WTC11 (cell line): Measurements from ENCODE around the gene HTATSF1. TPM values are rescaled to one million over a fixed set of nuclear protein-coding genes. Genes with fewer than 3 reads are reported as not detected.

Experiments used
- ATAC-seq: fragments of 200-7000 bp; cut with Tn5 transposase; 2 replicates; pipeline ENCODE4 v1.10.0; 2021; ENCODE audit warnings: mild to moderate bottlenecking, moderate library complexity
- CTCF ChIA-PET: fragments of 300-600 bp; sonication (Branson Sonifier 250); formaldehyde crosslinking; loops from one replicate; lab custom pipeline; 2021; ENCODE audit warnings: antibody characterized with exemption; lab: Charles Lee
- POLR2A ChIA-PET: fragments of 350-600 bp; sonication (Branson Sonifier 250); formaldehyde crosslinking; loops from one replicate; lab custom pipeline; 2021; ENCODE audit warnings: antibody characterized with exemption; lab: Charles Lee
- DNase-seq: peaks from one replicate; pipeline ENCODE4 v3.0.0; 2021; ENCODE audit warnings: low spot score
- H3K27ac Mint-ChIP-seq: 2 replicates; pipeline ENCODE4 v1.8.0; 2021; ENCODE audit warnings: mixed read lengths
- H3K27me3 Mint-ChIP-seq: 2 replicates; pipeline ENCODE4 v1.8.0; 2021; ENCODE audit warnings: low read depth, mild to moderate bottlenecking, moderate library complexity, mixed read lengths
- H3K36me3 Mint-ChIP-seq: 2 replicates; pipeline ENCODE4 v1.8.0; 2021; ENCODE audit warnings: mixed read lengths
- H3K4me1 Mint-ChIP-seq: 2 replicates; pipeline ENCODE4 v1.8.0; 2022; ENCODE audit warnings: mixed read lengths
- H3K4me3 Mint-ChIP-seq: 2 replicates; pipeline ENCODE4 v1.8.0; 2021; ENCODE audit warnings: mild to moderate bottlenecking, moderate library complexity, mixed read lengths
- H3K9me3 Mint-ChIP-seq: 2 replicates; pipeline ENCODE4 v1.8.0; 2021; ENCODE audit warnings: mixed read lengths
- ATF1 ChIP-seq: sonication (generic); formaldehyde crosslinking; IDR thresholded peaks from 2 replicates; pipeline ENCODE4 v1.8.1; 2023; ENCODE audit warnings: mild to moderate bottlenecking, moderate library complexity, missing genetic modification reagents
- CREB1 ChIP-seq: sonication (generic); formaldehyde crosslinking; IDR thresholded peaks from 2 replicates; pipeline ENCODE4 v1.8.0; 2023; ENCODE audit warnings: mild to moderate bottlenecking, missing genetic modification reagents
- NFYB ChIP-seq: sonication (generic); formaldehyde crosslinking; conservative IDR thresholded peaks from 2 replicates; pipeline ENCODE4 v1.8.0; 2022; ENCODE audit warnings: low read depth, missing genetic modification reagents
- PRRX2 ChIP-seq: fragments of 250-450 bp; sonication (Bioruptor Pico); IDR thresholded peaks from 2 replicates; pipeline ENCODE4 v1.8.0; 2021; ENCODE audit warnings: mild to moderate bottlenecking
- SP1 ChIP-seq: sonication (generic); formaldehyde crosslinking; conservative IDR thresholded peaks from 2 replicates; pipeline ENCODE4 v1.8.1; 2022; ENCODE audit warnings: missing genetic modification reagents
- ZNF317 ChIP-seq: sonication (generic); formaldehyde crosslinking; IDR thresholded peaks from 2 replicates; pipeline ENCODE4 v1.8.1; 2023; ENCODE audit warnings: low read depth, mild to moderate bottlenecking, moderate library complexity, missing genetic modification reagents, borderline replicate concordance
- ZNF396 ChIP-seq: fragments of 250-450 bp; sonication (Bioruptor Pico); IDR thresholded peaks from 2 replicates; pipeline ENCODE4 v1.8.0; 2021; ENCODE audit warnings: mild to moderate bottlenecking, moderate library complexity, borderline replicate concordance
- ZNF671 ChIP-seq: fragments of 250-450 bp; sonication (Bioruptor Pico); IDR thresholded peaks from 2 replicates; pipeline ENCODE4 v1.8.0; 2021; ENCODE audit warnings: mild to moderate bottlenecking
- total RNA-seq: library from RNA; stranded (reverse); gene quantifications from 3 replicates; pipeline ENCODE4 v1.2.3, GENCODE V29; 2021
- TF ChIP-seq, protein P1 (sequence below): sonication (generic); formaldehyde crosslinking; conservative IDR thresholded peaks from 2 replicates; pipeline ENCODE4 v1.8.1; 2022; ENCODE audit warnings: mild to moderate bottlenecking, missing genetic modification reagents
- TF ChIP-seq, protein P2 (sequence below): sonication (generic); formaldehyde crosslinking; IDR thresholded peaks from 2 replicates; pipeline ENCODE4 v1.8.1; 2023; ENCODE audit warnings: mild to moderate bottlenecking, moderate library complexity, missing genetic modification reagents
- TF ChIP-seq, protein P3 (sequence below): sonication (generic); formaldehyde crosslinking; conservative IDR thresholded peaks from 2 replicates; pipeline ENCODE4 v1.8.1; 2023; ENCODE audit warnings: mild to moderate bottlenecking, low read depth, missing genetic modification reagents, moderate library complexity
- TF ChIP-seq, protein P4 (sequence below): fragments of 250-450 bp; sonication (Bioruptor Pico); IDR thresholded peaks from 2 replicates; pipeline ENCODE4 v1.8.0; 2021; ENCODE audit warnings: mild to moderate bottlenecking
- TF ChIP-seq, protein P5 (sequence below): sonication (generic); formaldehyde crosslinking; IDR thresholded peaks from 2 replicates; pipeline ENCODE4 v1.8.1; 2023; ENCODE audit warnings: mild to moderate bottlenecking, missing genetic modification reagents, borderline replicate concordance
- TF ChIP-seq, protein P6 (sequence below): sonication (generic); formaldehyde crosslinking; IDR thresholded peaks from 2 replicates; pipeline ENCODE4 v1.8.0; 2022; ENCODE audit warnings: mild to moderate bottlenecking, missing genetic modification reagents

HTATSF1 gene
- total RNA-seq, 1 experiment from 2014 or later, result 44.6 TPM

DNA sequence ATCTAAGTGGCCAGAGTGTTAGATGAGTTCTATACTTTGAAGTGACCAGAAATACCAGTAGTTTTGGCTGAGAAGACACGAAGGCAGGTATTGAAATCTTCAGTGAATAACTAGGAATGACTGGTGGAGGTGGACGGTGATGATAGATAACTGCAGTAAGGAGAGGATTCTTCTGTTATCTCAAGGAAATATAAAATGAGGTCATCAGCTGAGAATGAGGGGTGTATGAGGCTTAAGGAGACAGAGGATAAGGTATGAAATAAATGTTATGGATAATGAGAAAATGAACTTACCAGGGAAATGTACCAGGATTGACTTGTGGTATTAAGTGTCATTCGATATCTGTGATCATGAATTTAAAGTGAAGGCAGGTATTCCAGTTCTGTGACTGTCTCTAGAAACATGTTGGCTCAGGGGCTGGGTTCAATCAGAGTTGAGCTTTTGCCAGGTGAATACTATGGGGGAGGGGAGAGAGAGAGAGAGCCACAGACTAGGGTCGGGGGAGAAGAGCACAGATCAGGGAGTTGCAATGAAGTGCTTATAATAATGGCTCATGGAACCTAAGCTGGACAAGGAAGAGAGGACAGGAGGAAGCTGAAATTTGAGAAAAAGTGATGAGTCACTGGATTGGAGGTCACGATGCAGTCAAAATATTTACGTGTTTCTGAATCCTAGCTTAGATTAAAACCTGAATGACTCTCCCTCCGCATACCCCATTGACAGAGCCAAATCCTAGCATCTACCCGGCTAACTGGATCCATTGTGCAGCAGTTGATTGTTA, 47.2 kb upstream of the HTATSF1 start:
- CTCF ChIA-PET, result no interaction called here
- Mint-ChIP-seq H3K27ac (no peak overlapping the region), H3K4me3 (no peak overlapping the region), H3K9me3 (peaks cover 7% of the 10 kb centered on the region; the same call in 1 of the 2 replicates), H3K4me1 (no peaks in the 10 kb centered on the region), H3K27me3 (no peaks in the 10 kb centered on the region; the same call in 1 of the 2 replicates)
- POLR2A ChIA-PET, result no interaction called here
- TF ChIP-seq ZNF396, result no peak
- TF ChIP-seq, all 79 proteins: peak for 0
- ATAC-seq (no peak), DNase-seq (no peak)
- peaks cover 6% of the 10 kb centered on the region for H3K36me3 Mint-ChIP-seq

DNA sequence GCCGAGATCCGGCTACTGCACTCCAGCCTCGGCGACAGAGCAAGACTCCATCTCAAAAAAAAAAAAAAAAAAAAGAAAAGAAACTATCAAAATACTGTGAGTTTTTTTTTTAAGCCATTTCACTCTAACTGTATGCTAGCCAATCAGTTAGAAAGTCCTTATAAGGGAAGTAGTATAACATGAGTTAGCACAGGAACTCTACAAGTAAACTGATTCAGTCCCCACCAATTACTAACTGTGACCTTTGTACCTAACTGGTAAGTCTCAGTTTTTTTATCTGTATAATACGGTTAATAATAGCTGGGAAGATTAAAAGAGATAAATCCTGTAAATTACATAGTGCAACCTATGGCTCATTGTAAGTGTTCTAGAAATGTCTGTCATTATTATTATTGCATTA, 44.8 kb upstream of the HTATSF1 start:
- DNase-seq, result no peak
- Mint-ChIP-seq H3K36me3 (no peaks in the 10 kb centered on the region), H3K9me3 (no peaks in the 10 kb centered on the region), H3K4me1 (no peaks in the 10 kb centered on the region), H3K27me3 (no peaks in the 10 kb centered on the region), H3K27ac (no peak overlapping the region), H3K4me3 (no peak overlapping the region)
- CTCF ChIA-PET, result interaction anchor here (0.7 kb wide), 2 partner anchors 33 to 40 kb away, joined by 4 read pairs; no protein-coding TSS in a partner anchor
- ATAC-seq, result no peak
- TF ChIP-seq, protein P1, sequence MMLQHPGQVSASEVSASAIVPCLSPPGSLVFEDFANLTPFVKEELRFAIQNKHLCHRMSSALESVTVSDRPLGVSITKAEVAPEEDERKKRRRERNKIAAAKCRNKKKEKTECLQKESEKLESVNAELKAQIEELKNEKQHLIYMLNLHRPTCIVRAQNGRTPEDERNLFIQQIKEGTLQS (CRISPR knock-in tag), result no peak
- TF ChIP-seq CREB1, result no peak
- TF ChIP-seq, protein P2, sequence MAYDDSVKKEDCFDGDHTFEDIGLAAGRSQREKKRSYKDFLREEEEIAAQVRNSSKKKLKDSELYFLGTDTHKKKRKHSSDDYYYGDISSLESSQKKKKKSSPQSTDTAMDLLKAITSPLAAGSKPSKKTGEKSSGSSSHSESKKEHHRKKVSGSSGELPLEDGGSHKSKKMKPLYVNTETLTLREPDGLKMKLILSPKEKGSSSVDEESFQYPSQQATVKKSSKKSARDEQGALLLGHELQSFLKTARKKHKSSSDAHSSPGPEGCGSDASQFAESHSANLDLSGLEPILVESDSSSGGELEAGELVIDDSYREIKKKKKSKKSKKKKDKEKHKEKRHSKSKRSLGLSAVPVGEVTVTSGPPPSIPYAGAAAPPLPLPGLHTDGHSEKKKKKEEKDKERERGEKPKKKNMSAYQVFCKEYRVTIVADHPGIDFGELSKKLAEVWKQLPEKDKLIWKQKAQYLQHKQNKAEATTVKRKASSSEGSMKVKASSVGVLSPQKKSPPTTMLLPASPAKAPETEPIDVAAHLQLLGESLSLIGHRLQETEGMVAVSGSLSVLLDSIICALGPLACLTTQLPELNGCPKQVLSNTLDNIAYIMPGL (CRISPR knock-in tag), result no peak
- TF ChIP-seq, protein P3, sequence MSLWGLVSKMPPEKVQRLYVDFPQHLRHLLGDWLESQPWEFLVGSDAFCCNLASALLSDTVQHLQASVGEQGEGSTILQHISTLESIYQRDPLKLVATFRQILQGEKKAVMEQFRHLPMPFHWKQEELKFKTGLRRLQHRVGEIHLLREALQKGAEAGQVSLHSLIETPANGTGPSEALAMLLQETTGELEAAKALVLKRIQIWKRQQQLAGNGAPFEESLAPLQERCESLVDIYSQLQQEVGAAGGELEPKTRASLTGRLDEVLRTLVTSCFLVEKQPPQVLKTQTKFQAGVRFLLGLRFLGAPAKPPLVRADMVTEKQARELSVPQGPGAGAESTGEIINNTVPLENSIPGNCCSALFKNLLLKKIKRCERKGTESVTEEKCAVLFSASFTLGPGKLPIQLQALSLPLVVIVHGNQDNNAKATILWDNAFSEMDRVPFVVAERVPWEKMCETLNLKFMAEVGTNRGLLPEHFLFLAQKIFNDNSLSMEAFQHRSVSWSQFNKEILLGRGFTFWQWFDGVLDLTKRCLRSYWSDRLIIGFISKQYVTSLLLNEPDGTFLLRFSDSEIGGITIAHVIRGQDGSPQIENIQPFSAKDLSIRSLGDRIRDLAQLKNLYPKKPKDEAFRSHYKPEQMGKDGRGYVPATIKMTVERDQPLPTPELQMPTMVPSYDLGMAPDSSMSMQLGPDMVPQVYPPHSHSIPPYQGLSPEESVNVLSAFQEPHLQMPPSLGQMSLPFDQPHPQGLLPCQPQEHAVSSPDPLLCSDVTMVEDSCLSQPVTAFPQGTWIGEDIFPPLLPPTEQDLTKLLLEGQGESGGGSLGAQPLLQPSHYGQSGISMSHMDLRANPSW, result no peak
- TF ChIP-seq PRRX2 (CRISPR knock-in tag), result no peak
- TF ChIP-seq, protein P4, sequence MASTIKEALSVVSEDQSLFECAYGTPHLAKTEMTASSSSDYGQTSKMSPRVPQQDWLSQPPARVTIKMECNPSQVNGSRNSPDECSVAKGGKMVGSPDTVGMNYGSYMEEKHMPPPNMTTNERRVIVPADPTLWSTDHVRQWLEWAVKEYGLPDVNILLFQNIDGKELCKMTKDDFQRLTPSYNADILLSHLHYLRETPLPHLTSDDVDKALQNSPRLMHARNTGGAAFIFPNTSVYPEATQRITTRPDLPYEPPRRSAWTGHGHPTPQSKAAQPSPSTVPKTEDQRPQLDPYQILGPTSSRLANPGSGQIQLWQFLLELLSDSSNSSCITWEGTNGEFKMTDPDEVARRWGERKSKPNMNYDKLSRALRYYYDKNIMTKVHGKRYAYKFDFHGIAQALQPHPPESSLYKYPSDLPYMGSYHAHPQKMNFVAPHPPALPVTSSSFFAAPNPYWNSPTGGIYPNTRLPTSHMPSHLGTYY (CRISPR knock-in tag), result no peak
- TF ChIP-seq, protein P5, sequence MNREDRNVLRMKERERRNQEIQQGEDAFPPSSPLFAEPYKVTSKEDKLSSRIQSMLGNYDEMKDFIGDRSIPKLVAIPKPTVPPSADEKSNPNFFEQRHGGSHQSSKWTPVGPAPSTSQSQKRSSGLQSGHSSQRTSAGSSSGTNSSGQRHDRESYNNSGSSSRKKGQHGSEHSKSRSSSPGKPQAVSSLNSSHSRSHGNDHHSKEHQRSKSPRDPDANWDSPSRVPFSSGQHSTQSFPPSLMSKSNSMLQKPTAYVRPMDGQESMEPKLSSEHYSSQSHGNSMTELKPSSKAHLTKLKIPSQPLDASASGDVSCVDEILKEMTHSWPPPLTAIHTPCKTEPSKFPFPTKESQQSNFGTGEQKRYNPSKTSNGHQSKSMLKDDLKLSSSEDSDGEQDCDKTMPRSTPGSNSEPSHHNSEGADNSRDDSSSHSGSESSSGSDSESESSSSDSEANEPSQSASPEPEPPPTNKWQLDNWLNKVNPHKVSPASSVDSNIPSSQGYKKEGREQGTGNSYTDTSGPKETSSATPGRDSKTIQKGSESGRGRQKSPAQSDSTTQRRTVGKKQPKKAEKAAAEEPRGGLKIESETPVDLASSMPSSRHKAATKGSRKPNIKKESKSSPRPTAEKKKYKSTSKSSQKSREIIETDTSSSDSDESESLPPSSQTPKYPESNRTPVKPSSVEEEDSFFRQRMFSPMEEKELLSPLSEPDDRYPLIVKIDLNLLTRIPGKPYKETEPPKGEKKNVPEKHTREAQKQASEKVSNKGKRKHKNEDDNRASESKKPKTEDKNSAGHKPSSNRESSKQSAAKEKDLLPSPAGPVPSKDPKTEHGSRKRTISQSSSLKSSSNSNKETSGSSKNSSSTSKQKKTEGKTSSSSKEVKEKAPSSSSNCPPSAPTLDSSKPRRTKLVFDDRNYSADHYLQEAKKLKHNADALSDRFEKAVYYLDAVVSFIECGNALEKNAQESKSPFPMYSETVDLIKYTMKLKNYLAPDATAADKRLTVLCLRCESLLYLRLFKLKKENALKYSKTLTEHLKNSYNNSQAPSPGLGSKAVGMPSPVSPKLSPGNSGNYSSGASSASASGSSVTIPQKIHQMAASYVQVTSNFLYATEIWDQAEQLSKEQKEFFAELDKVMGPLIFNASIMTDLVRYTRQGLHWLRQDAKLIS, result no peak
- no peak for TF ChIP-seq SP1 (CRISPR knock-in tag)
- TF ChIP-seq NFYB (CRISPR knock-in tag), result no peak
- TF ChIP-seq ZNF317 (CRISPR knock-in tag), result no peak
- TF ChIP-seq, protein P6, sequence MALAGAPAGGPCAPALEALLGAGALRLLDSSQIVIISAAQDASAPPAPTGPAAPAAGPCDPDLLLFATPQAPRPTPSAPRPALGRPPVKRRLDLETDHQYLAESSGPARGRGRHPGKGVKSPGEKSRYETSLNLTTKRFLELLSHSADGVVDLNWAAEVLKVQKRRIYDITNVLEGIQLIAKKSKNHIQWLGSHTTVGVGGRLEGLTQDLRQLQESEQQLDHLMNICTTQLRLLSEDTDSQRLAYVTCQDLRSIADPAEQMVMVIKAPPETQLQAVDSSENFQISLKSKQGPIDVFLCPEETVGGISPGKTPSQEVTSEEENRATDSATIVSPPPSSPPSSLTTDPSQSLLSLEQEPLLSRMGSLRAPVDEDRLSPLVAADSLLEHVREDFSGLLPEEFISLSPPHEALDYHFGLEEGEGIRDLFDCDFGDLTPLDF (CRISPR knock-in tag), result no peak
- no peak for TF ChIP-seq ZNF671 (CRISPR knock-in tag)
- TF ChIP-seq ATF1 (CRISPR knock-in tag), result no peak
- POLR2A ChIA-PET, result interaction anchor here (0.7 kb wide), 1 partner anchor 426 kb away, joined by 11 read pairs; no protein-coding TSS in a partner anchor
